Measurements from ENCODE around the gene MORN4. TPM values are rescaled to one million over a fixed set of nuclear protein-coding genes. Genes with fewer than 3 reads are reported as not detected.

MORN4 gene
- total and polyA plus RNA-seq, 9 of the 15 experiments (the other 6 are each of a cell fraction or from before 2014, with no cell fraction given) = 8.3 to 23.9 (median 11.7) TPM

GRCh38 chr10:97593421-97593820 is 39.9 kb downstream of the MORN4 start:
- Histone ChIP-seq H3K27ac (ENCODE audit: extremely low read depth, low read depth, low read length) (no peak overlapping the region), H3K9me3 (replicated peaks; ENCODE audit: control insufficient read depth, insufficient read depth, low read depth, low read length) (no peaks in the 10 kb centered on the region), H3K9ac (ENCODE audit: insufficient read depth in 1 of 2, low read depth in 2 of 2, low read length in 2 of 2) (no peak overlapping the region), H3K79me2 (ENCODE audit: control insufficient read depth, insufficient read depth, low read length) (no peaks in the 10 kb centered on the region), H3K27me3 (ENCODE audit: control insufficient read depth in 2 of 2, insufficient read depth in 2 of 2, low read length in 2 of 2) (no peaks in the 10 kb centered on the region), H3K9me1 (ENCODE audit: control insufficient read depth, insufficient read depth, low read length) (no peaks in the 10 kb centered on the region), H3K4me1 (replicated peaks in 1 of 2; ENCODE audit: control insufficient read depth in 2 of 2, insufficient read depth in 2 of 2, low read length in 2 of 2) (peaks cover 11 to 23% of the 10 kb centered on the region in 2 experiments; a peak in 4 of 5 replicates), H3K4me2 (ENCODE audit: insufficient read depth, low read length) (no peak overlapping the region), H3K36me3 (ENCODE audit: control insufficient read depth, insufficient read depth, low read length) (no peaks in the 10 kb centered on the region), H2AFZ (ENCODE audit: low read depth, low read length) (no peak overlapping the region), H3K4me3 (no peak overlapping the region), H4K20me1 (replicated peaks; ENCODE audit: control insufficient read depth, insufficient read depth, low read length) (no peaks in the 10 kb centered on the region)
- no TSS peak for BruUV-seq (replicated peaks)
- ChIA-PET POLR2A (no interaction called here), CTCF (ENCODE audit: low intra/inter-chr PET ratio) (no interaction called here)
- TF ChIP-seq TSC22D4 (tag; IDR thresholded peaks at IDR 0.05) = no peak
- TF ChIP-seq, protein P1, sequence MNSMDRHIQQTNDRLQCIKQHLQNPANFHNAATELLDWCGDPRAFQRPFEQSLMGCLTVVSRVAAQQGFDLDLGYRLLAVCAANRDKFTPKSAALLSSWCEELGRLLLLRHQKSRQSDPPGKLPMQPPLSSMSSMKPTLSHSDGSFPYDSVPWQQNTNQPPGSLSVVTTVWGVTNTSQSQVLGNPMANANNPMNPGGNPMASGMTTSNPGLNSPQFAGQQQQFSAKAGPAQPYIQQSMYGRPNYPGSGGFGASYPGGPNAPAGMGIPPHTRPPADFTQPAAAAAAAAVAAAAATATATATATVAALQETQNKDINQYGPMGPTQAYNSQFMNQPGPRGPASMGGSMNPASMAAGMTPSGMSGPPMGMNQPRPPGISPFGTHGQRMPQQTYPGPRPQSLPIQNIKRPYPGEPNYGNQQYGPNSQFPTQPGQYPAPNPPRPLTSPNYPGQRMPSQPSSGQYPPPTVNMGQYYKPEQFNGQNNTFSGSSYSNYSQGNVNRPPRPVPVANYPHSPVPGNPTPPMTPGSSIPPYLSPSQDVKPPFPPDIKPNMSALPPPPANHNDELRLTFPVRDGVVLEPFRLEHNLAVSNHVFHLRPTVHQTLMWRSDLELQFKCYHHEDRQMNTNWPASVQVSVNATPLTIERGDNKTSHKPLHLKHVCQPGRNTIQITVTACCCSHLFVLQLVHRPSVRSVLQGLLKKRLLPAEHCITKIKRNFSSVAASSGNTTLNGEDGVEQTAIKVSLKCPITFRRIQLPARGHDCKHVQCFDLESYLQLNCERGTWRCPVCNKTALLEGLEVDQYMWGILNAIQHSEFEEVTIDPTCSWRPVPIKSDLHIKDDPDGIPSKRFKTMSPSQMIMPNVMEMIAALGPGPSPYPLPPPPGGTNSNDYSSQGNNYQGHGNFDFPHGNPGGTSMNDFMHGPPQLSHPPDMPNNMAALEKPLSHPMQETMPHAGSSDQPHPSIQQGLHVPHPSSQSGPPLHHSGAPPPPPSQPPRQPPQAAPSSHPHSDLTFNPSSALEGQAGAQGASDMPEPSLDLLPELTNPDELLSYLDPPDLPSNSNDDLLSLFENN (IDR thresholded peaks at IDR 0.05; ENCODE audit: low read depth in 2 of 2, low read length in 2 of 2) = no peak
- no peak for TF ChIP-seq ADNP (tag; IDR thresholded peaks at IDR 0.05)
- no peak for TF ChIP-seq ZNF75A (CRISPR knock-in tag; IDR thresholded peaks at IDR 0.05)
- TF ChIP-seq ZNF436 (CRISPR knock-in tag; IDR thresholded peaks at IDR 0.05) = no peak
- TF ChIP-seq HMBOX1 (IDR thresholded peaks at IDR 0.05) = no peak
- no peak for TF ChIP-seq XRCC5 (IDR thresholded peaks at IDR 0.05; ENCODE audit: low read depth, low read length)
- TF ChIP-seq, protein P2, sequence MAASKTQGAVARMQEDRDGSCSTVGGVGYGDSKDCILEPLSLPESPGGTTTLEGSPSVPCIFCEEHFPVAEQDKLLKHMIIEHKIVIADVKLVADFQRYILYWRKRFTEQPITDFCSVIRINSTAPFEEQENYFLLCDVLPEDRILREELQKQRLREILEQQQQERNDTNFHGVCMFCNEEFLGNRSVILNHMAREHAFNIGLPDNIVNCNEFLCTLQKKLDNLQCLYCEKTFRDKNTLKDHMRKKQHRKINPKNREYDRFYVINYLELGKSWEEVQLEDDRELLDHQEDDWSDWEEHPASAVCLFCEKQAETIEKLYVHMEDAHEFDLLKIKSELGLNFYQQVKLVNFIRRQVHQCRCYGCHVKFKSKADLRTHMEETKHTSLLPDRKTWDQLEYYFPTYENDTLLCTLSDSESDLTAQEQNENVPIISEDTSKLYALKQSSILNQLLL (CRISPR knock-in tag; IDR thresholded peaks at IDR 0.05; ENCODE audit: borderline replicate concordance) = no peak
- TF ChIP-seq UBTF (IDR thresholded peaks at IDR 0.05; ENCODE audit: borderline replicate concordance in 1 of 2, low read depth in 2 of 2, low read length in 2 of 2) = no peak
- TF ChIP-seq SNIP1 (IDR thresholded peaks at IDR 0.05; ENCODE audit: low read depth) = no peak
- TF ChIP-seq ZNF449 (CRISPR knock-in tag; IDR thresholded peaks at IDR 0.05) = no peak
- TF ChIP-seq ZNF668 (CRISPR knock-in tag; IDR thresholded peaks at IDR 0.05) = no peak
- no peak for TF ChIP-seq EP300 (IDR thresholded peaks at IDR 0.05; ENCODE audit: low read length)
- intact Hi-C loops (cut with micrococcal nuclease) = no loop called here
- in situ Hi-C loops (cut with MboI) = no loop called here
- no peak for ATAC-seq
- 70% methylated on average over 3 of the region's 4 CpGs for WGBS (ENCODE audit: insufficient coverage, low coverage, missing lambda C conversion rate)
- no peak for FAIRE-seq
- DNase-seq (ENCODE audit: extremely low read depth in 1 of 4, low spot score in 3 of 4) = no peak
